ENCODE results near the gene MED9.

DNA sequence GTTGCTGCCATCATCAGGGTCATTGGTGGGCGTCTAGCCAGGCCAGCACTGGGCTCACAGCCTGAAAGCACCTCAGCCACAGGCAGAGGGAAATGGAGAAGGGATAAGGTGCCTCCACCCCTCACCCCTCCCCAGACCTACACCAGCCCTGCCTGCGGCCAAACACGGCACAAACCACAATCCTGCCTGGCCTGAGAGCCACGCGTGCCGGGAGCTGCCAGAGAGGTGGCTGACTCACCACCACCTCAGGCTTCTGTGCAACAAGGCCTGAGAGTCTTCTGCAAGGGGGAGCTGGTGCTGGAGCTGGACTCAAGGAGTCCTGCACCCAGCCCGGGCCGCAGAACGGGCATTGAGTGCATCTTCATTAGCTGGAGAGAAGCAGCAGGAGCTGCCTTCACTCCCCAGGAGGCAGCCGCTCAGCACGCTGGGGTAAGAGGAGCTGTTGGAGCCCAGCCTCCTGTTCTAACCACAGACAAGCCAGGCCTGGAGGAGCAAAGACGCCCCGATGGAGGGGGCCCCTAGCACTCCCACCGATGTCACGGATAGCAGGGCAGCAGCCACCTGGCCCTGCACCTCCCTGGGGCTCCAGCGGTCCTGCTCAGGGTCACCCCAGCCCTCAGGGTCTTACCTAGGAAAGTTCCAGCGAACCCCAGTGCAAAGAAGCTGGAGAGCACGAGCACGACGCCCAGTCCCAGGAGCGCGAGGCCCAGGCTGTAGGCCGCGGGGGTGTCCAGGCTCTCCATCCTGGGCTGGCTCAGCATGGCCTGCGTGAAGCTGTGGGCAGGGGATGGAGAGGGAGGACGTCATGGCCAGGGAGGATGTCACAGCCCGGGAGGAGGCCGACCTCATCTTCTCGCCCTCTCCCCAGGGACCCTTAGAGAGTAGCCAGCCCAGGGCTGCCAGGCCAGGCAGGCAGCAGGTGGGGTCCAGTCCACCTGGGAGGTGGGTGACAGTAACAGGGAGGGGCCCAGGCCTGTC lies 35.4 kb downstream of the MED9 start:
- TF ChIP-seq, protein P1, sequence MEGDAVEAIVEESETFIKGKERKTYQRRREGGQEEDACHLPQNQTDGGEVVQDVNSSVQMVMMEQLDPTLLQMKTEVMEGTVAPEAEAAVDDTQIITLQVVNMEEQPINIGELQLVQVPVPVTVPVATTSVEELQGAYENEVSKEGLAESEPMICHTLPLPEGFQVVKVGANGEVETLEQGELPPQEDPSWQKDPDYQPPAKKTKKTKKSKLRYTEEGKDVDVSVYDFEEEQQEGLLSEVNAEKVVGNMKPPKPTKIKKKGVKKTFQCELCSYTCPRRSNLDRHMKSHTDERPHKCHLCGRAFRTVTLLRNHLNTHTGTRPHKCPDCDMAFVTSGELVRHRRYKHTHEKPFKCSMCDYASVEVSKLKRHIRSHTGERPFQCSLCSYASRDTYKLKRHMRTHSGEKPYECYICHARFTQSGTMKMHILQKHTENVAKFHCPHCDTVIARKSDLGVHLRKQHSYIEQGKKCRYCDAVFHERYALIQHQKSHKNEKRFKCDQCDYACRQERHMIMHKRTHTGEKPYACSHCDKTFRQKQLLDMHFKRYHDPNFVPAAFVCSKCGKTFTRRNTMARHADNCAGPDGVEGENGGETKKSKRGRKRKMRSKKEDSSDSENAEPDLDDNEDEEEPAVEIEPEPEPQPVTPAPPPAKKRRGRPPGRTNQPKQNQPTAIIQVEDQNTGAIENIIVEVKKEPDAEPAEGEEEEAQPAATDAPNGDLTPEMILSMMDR (IDR thresholded peaks at IDR 0.05; ENCODE audit: low read depth, low read length) = no peak
- TF ChIP-seq POLR2A (IDR thresholded peaks at IDR 0.05; ENCODE audit: extremely low read depth, insufficient read length) = peak; percentile 15
